Endothelial cell (in vitro differentiated cells): Measurements from ENCODE around the gene BEST1. TPM values are rescaled to one million over a fixed set of nuclear protein-coding genes. Genes with fewer than 3 reads are reported as not detected.

ENCODE experiments used
- DNase-seq: peaks from one replicate; pipeline ENCODE4 v3.0.0; 2021; ENCODE audit warnings: low spot score
- H3K27ac Mint-ChIP-seq: one replicate; pipeline ENCODE4 v1.8.0; 2021; ENCODE audit warnings: mixed read lengths, inconsistent platforms; ENCODE audit not compliant: unreplicated experiment
- H3K27me3 Mint-ChIP-seq: one replicate; pipeline ENCODE4 v1.8.0; 2021; ENCODE audit warnings: mild to moderate bottlenecking, moderate library complexity, mixed read lengths, inconsistent platforms; ENCODE audit not compliant: unreplicated experiment
- H3K36me3 Mint-ChIP-seq: one replicate; pipeline ENCODE4 v1.8.0; 2021; ENCODE audit warnings: mild to moderate bottlenecking, low read depth, mixed read lengths, inconsistent platforms; ENCODE audit not compliant: unreplicated experiment
- H3K4me1 Mint-ChIP-seq: one replicate; pipeline ENCODE4 v1.8.0; 2021; ENCODE audit warnings: mild to moderate bottlenecking, mixed read lengths, inconsistent platforms; ENCODE audit not compliant: unreplicated experiment
- H3K4me3 Mint-ChIP-seq: one replicate; pipeline ENCODE4 v1.8.0; 2021; ENCODE audit warnings: mild to moderate bottlenecking, mixed read lengths, inconsistent platforms; ENCODE audit not compliant: unreplicated experiment
- H3K9me3 Mint-ChIP-seq: one replicate; pipeline ENCODE4 v1.8.0; 2021; ENCODE audit warnings: mixed read lengths, inconsistent platforms; ENCODE audit not compliant: unreplicated experiment
- total RNA-seq: library from RNA; stranded (reverse); fragmentation: NEBNext Ultra II Directional; extraction: Animal tissue kit (Norgen Biotek cat#: 25700); gene quantifications from one replicate; pipeline ENCODE4 v1.2.1, GENCODE V29; 2021; ENCODE audit not compliant: unreplicated experiment
- TF ChIP-seq, protein P1 (sequence below): fragments of 200-600 bp; sonication (generic); IDR thresholded peaks from one replicate; pipeline ENCODE4 v1.5.0; 2021; ENCODE audit warnings: antibody characterized with exemption; ENCODE audit not compliant: unreplicated experiment

Gene BEST1
- total RNA-seq, 1 donor from 2014 or later, result 0.08 TPM

GRCh38 chr11:61905067-61905696 lies 45.0 kb upstream of the BEST1 start:
- TF ChIP-seq, protein P1, sequence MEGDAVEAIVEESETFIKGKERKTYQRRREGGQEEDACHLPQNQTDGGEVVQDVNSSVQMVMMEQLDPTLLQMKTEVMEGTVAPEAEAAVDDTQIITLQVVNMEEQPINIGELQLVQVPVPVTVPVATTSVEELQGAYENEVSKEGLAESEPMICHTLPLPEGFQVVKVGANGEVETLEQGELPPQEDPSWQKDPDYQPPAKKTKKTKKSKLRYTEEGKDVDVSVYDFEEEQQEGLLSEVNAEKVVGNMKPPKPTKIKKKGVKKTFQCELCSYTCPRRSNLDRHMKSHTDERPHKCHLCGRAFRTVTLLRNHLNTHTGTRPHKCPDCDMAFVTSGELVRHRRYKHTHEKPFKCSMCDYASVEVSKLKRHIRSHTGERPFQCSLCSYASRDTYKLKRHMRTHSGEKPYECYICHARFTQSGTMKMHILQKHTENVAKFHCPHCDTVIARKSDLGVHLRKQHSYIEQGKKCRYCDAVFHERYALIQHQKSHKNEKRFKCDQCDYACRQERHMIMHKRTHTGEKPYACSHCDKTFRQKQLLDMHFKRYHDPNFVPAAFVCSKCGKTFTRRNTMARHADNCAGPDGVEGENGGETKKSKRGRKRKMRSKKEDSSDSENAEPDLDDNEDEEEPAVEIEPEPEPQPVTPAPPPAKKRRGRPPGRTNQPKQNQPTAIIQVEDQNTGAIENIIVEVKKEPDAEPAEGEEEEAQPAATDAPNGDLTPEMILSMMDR, result no peak
- Mint-ChIP-seq H3K27ac (no peak overlapping the region), H3K9me3 (no peaks in the 10 kb centered on the region), H3K27me3 (peaks cover 5% of the 10 kb centered on the region), H3K36me3 (peaks cover 4% of the 10 kb centered on the region), H3K4me1 (peaks cover 10% of the 10 kb centered on the region), H3K4me3 (no peak overlapping the region)
- no peak for DNase-seq

GRCh38 chr11:61905801-61906521 lies 44.2 kb upstream of the BEST1 start:
- H3K4me1 Mint-ChIP-seq, result peaks cover 10% of the 10 kb centered on the region
- H3K27ac Mint-ChIP-seq, result no peak overlapping the region
- H3K9me3 Mint-ChIP-seq, result no peaks in the 10 kb centered on the region
- TF ChIP-seq, protein P1, result no peak
- peaks cover 4% of the 10 kb centered on the region for H3K36me3 Mint-ChIP-seq
- peaks cover 5% of the 10 kb centered on the region for H3K27me3 Mint-ChIP-seq
- DNase-seq, result no peak
- no peak overlapping the region for H3K4me3 Mint-ChIP-seq

- Mint-ChIP-seq H3K9me3 (no peaks in the 10 kb centered on the region), H3K27me3 (peaks cover 5% of the 10 kb centered on the region), H3K4me3 (no peak overlapping the region), H3K4me1 (peaks cover 14% of the 10 kb centered on the region), H3K36me3 (peaks cover 4% of the 10 kb centered on the region), H3K27ac (no peak overlapping the region)
- TF ChIP-seq, protein P1, result no peak
- no peak for DNase-seq
These were observed 43.6 kb upstream of the BEST1 start for GRCh38 chr11:61906522-61906909.

DNA sequence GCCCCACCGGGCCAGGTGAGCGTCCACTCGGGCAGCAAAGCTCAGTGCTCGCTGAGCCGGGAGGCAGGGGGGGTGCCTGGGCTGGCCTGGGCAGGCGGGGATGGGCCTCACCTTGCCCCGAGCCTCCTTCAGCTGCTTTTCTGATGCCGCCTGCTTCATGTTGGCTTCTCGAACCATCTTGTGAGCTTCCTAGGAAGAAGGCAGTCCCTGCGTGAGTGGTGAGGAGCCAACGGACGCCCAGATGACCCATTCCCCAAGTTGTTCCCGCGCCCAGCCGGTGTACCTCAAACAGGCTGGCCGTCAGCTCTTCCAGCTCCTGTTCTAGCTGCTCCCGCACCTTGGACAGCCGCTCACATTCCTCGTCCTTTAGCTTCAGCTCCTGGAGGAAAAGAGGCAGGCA lies 42.9 kb upstream of the BEST1 start:
- peaks cover 4% of the 10 kb centered on the region for H3K36me3 Mint-ChIP-seq
- peaks cover 19% of the 10 kb centered on the region for H3K4me1 Mint-ChIP-seq
- no peak overlapping the region for H3K27ac Mint-ChIP-seq
- no peak for DNase-seq
- TF ChIP-seq, protein P1, result no peak
- H3K9me3 Mint-ChIP-seq, result no peaks in the 10 kb centered on the region
- H3K4me3 Mint-ChIP-seq, result peak overlapping the region; percentile 71
- H3K27me3 Mint-ChIP-seq, result peaks cover 8% of the 10 kb centered on the region
